Measurements from ENCODE around the gene KCNJ12.
A peak's percentile ranks its signal among the peaks of the same experiment; 100 is the strongest.
"Not testable (repeated sequence)": the region's sequence is repeated elsewhere in the genome, so short reads cannot be mapped to it uniquely, and the experiment has no call there.

The KCNJ12 gene

GRCh38 chr17:21410371-21410770 lies 34.2 kb downstream of the KCNJ12 start:
- DNase-seq: not testable (repeated sequence)

DNA sequence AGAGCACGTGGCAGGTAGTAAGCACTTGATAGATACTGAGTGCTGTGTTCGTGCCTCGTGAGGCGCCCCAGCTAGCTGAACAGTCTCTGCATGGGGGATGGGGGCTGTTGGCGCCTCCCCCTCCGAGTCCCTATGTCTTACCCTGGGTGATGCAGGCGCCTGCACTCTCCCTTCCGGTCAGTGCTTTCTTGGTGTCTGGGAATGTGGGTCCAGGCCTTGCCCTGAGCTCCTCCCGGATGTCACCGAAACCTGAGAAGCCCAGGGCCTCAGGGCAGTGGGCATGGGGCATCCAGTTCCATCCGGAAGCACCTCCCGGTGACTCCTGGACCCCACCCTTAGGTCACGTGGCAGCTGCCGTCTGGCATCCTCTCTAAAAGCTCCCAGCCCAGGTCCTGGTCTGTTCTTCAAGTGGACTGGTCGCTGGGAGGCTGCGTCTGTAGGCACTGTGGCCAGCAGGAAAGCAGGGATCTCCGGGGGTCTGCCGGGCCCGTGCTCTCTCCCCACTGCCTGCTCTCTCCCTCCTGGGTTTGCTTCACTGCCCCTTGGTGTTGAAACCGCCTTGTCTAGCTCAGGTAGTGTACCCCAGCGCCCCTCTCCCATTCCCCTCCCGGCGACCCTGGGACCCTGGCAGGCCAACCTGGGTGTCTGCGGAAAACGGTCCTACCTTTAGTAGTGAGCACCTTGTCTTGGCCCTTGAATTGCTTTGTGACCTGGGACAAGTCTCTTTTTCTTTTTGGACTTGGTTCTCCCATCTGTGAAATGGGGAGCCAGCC lies 34.9 kb downstream of the KCNJ12 start:
- not testable (repeated sequence) for DNase-seq

- not testable (repeated sequence) for DNase-seq
These were observed 35.6 kb downstream of the KCNJ12 start for GRCh38 chr17:21411679-21412205.

DNA sequence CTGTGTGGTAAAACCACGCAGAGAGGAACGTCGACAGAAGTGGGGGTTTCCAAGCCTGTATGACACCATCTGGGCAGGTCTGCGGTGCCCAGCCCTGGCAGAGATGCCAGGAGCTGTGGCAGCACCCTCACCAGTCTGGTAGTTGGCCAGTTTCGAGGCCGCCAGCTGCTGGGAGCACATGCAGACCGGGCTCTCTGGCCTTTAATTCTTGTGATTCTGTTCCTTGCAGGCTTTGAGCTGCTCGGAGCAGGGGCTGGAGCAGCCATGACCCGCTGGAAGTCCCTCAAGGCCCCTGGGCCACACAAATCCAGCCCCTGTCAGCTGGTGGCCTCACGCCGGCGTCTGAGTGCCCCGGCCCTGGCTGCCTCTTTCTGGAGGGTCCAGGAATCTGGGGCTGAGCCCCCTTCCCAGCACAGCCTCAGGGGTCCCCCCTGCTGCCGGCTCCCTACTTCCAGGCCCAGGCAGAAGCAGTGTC lies 36.1 kb downstream of the KCNJ12 start:
- DNase-seq: not testable (repeated sequence)

GRCh38 chr17:21413570-21414279 lies 37.6 kb downstream of the KCNJ12 start:
- DNase-seq: not testable (repeated sequence)

DNA sequence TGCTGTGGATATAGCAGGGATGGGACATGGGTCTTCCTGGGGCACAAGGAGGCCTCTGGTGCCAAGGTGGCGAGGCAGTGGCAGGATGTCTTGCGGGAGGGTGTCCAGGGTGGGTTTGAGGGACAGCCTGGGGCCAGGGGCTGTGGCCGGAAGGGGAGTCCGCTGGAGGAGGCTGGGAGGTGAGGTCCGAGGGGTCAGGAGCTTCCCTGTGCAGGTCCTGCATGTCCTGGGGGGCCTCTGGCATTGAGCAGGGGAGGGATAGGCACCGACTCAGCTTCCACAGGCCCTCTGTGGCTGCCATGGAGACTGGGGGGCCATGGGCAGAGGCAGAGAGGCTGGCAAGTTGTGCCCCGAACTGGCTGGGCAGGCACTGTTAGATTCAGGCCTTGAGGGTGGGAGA lies 38.5 kb downstream of the KCNJ12 start:
- DNase-seq: not testable (repeated sequence)

DNA sequence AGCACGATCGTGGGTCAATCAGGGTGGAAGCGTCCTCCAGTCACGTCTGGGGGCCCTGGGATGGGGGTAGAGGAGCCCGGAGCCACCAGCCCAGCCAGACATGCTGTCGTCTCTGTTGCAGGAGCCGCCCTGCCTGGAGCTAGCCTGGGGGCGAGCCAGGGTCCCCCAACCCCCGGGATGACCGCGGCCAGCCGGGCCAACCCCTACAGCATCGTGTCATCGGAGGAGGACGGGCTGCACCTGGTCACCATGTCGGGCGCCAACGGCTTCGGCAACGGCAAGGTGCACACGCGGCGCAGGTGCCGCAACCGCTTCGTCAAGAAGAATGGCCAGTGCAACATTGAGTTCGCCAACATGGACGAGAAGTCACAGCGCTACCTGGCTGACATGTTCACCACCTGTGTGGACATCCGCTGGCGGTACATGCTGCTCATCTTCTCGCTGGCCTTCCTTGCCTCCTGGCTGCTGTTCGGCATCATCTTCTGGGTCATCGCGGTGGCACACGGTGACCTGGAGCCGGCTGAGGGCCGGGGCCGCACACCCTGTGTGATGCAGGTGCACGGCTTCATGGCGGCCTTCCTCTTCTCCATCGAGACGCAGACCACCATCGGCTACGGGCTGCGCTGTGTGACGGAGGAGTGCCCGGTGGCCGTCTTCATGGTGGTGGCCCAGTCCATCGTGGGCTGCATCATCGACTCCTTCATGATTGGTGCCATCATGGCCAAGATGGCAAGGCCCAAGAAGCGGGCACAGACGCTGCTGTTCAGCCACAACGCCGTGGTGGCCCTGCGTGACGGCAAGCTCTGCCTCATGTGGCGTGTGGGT lies 39.2 kb downstream of the KCNJ12 start:
- not testable (repeated sequence) for DNase-seq

GRCh38 chr17:21416471-21416981 lies 40.4 kb downstream of the KCNJ12 start:
- not testable (repeated sequence) for DNase-seq

DNA sequence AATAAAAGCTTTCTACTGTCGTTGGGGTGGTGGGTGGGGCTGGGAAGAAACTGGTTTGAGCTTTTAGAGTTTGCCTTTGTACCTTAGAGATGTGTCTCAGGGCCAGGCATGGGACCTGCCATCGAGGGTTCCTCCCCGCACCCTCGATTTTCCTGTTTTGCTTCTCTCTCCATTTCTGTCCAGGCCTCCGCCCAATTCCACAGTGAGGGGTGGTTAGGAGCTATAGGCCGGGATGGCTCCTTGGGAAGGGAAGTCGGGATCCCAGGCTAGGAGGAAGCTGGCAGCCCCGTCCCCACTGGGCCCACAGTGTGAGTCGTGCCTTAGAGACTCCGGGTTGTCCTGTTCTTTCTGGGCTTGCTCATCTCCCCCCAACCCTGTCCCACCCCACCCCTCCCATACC lies 41.2 kb downstream of the KCNJ12 start:
- DNase-seq: not testable (repeated sequence)

DNA sequence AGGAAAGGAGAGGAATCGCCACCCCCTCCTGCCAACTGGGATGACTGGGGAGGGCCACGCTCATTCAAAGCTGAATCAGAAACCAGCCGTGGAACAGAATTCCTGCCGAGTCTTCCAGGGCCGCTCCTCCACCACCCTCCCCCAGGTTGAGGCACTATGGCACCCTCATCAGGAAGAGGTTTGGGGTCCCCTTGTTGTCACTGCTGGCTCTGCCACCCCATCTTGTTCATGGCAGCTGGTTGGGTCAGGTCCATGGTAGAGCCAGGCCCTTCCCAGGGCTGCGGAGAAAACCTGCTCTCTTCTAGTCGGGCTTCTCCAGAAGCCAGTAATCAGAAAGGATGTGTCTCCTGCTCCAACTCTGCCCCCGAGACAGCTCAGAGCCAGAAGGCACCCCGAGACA lies 41.8 kb downstream of the KCNJ12 start:
- no peak for DNase-seq

DNA sequence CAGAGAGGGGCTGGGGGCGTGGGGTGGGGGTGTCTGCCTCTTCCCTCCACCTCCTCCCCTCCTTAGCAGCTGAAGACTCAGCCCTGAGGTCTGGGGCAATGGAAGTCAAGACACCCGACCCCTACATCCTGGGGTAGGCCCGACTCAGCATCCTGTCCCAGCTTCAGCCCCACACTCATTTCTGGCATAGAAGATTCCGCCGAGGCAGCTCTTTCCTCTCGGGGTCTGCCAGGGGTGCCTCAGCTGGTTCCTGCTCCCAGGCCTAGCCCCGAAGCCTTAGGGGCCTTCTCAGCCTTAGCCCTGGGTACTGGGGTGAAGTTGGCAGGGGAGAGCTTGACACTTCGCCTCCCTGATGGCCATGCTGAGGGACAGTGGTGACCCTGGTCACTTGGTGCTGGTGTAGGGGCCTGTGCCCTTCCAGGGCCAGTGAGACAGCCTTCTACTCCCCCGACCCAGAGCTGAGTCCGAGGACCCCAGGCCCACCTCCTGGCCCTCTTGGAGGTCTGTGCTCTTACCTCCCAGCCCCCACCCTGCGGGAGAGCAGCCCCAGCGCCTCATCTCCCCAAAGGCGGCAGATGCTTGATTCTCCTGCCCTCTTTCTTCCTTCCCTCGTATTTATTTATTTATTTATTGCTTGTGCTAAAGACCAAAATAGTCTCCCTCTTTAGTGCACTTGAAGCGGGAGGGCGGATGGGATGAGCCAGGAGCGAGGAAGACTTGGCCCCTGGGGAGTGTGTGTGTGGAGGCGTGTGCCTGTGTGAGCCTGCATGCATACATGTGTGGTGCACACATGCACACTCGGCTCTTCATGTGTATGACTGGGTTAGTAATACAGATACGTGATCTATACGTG lies 42.5 kb downstream of the KCNJ12 start:
- DNase-seq: no peak

- DNase-seq: peak; percentile 49 to 65
These were observed 43.4 kb downstream of the KCNJ12 start for GRCh38 chr17:21419299-21420239.

DNA sequence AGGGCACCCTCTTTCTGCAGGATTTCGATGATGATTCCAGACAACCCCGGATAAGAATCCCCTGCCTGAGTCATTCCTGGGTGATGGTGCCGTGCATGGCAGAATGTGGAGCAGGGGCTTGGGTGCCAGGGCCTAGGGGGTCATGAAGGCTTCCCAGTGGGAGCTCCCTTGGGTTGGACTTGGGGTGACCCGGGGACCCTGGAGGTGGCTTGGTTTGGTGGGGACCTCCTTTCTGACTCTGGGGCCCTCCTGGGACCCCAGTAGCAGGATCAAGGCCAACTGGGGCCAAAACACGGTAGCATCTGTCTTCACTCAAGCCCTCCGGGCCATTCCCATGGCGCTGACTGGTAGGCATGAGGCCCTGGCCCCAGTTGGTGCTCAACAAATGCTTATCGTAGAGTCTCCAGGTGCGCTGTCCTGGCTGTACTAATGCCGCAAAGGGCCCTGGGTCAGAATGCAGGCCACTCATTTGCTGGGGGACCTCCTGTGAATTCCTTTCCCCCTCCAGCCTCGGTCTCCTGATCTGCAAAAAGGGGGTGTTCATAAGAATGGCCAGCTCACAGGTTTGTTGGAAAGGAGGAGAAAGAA lies 44.4 kb downstream of the KCNJ12 start:
- DNase-seq: not testable (repeated sequence)

GRCh38 chr17:21421421-21422310 lies 45.5 kb downstream of the KCNJ12 start:
- not testable (repeated sequence) for DNase-seq

DNA sequence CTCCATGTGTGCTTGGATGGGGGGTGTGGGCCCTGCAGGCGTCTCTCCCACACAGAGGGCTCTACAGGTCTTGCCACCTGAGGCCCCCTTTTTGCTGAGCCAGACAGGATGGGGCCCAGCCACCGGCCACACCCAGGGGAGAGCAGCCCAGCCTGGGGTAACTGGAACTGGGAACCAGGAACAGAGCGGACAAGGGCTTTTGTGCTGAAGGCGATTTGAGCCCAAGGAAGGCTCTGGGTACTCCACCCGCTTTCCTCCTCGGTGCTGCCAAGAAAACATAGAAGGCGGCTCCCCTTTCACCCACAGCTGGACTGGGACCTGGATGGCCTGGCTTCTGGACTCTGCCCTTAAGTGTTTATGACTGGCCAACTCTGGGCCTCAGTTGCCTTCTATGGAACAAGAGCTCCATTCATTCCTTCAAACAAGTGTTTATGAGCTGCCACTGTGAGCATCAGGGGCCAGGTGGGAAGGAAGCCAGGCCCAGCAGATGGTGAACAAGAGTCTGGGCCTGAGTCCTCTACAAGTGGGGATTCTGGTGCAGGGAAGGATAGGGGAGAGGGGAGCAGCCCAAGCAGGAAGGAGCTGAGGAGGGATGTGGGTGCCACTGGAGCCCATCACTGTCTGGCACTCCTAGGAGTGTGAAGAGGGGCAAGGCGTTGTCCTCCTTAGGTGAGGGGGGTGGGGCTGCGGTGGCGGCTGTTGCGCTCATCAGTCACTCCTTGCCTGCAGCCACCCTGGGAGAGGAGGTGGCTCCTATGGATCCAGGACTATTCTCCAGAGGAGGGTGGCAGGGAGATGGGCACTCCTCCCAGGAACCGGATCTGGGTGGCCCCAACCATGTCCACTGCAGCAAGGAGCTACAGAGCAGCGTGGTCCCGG lies 46.4 kb downstream of the KCNJ12 start:
- DNase-seq: not testable (repeated sequence)

- DNase-seq: not testable (repeated sequence)
These were observed 47.0 kb downstream of the KCNJ12 start for GRCh38 chr17:21423190-21423493.

GRCh38 chr17:21424697-21425096 lies 48.5 kb downstream of the KCNJ12 start:
- not testable (repeated sequence) for DNase-seq

- DNase-seq: no peak
These were observed 49.2 kb downstream of the KCNJ12 start for GRCh38 chr17:21425321-21425720.
